Right atrium auricular region (tissue), 2 donors: ENCODE results near the gene SLC17A5. TPM values are rescaled to one million over a fixed set of nuclear protein-coding genes. Genes with fewer than 3 reads are reported as not detected.

Experiments used
- DNase-seq: peaks from one replicate; pipeline ENCODE4 v3.0.0-alpha.2; 2019; ENCODE audit warnings: low spot score
- H3K27ac ChIP-seq, 2 donors: fragments of 200-600 bp; sonication (generic); 1 replicate in 1 of 2; 2 replicates in 1 of 2; pipeline ENCODE4 v1.5.1; 2016 to 2019
- H3K27me3 ChIP-seq, 2 donors: fragments of 200-600 bp; sonication (generic); one replicate each; pipeline versions ENCODE4 v1.5.1 to v1.6.0; 2017 to 2019
- H3K36me3 ChIP-seq: fragments of 200-600 bp; sonication (generic); one replicate; pipeline ENCODE4 v1.5.1; 2016
- H3K4me1 ChIP-seq, 2 donors: fragments of 200-600 bp; sonication (generic); one replicate each; pipeline versions ENCODE4 v1.5.1 to v1.6.0; 2017 to 2019
- H3K4me3 ChIP-seq, 2 donors: fragments of 200-600 bp; sonication (generic); 1 replicate in 1 of 2; 2 replicates in 1 of 2; pipeline ENCODE4 v1.5.1; 2017 to 2019; ENCODE audit warnings: mild to moderate bottlenecking in 1 of 2, moderate library complexity in 1 of 2
- H3K9me3 ChIP-seq, 2 donors: fragments of 200-600 bp; sonication (generic); one replicate each; pipeline ENCODE4 v1.5.1; 2019
- total RNA-seq, 2 donors: library from RNA; depleted of rRNA; stranded (reverse); fragments of >200 nt; gene quantifications; one replicate each; pipeline ENCODE4 v1.1.0, GENCODE V29; 2016
- TF ChIP-seq, protein P1 (sequence below), 2 donors: fragments of 200-600 bp; sonication (generic); IDR thresholded peaks; one replicate each; pipeline ENCODE4 v1.5.1; 2019; ENCODE audit warnings: antibody characterized with exemption in 2 of 2

The SLC17A5 gene, protein sequence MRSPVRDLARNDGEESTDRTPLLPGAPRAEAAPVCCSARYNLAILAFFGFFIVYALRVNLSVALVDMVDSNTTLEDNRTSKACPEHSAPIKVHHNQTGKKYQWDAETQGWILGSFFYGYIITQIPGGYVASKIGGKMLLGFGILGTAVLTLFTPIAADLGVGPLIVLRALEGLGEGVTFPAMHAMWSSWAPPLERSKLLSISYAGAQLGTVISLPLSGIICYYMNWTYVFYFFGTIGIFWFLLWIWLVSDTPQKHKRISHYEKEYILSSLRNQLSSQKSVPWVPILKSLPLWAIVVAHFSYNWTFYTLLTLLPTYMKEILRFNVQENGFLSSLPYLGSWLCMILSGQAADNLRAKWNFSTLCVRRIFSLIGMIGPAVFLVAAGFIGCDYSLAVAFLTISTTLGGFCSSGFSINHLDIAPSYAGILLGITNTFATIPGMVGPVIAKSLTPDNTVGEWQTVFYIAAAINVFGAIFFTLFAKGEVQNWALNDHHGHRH
- 10 to 100 TPM; 10.2 to 11.8 TPM for total RNA-seq

DNA sequence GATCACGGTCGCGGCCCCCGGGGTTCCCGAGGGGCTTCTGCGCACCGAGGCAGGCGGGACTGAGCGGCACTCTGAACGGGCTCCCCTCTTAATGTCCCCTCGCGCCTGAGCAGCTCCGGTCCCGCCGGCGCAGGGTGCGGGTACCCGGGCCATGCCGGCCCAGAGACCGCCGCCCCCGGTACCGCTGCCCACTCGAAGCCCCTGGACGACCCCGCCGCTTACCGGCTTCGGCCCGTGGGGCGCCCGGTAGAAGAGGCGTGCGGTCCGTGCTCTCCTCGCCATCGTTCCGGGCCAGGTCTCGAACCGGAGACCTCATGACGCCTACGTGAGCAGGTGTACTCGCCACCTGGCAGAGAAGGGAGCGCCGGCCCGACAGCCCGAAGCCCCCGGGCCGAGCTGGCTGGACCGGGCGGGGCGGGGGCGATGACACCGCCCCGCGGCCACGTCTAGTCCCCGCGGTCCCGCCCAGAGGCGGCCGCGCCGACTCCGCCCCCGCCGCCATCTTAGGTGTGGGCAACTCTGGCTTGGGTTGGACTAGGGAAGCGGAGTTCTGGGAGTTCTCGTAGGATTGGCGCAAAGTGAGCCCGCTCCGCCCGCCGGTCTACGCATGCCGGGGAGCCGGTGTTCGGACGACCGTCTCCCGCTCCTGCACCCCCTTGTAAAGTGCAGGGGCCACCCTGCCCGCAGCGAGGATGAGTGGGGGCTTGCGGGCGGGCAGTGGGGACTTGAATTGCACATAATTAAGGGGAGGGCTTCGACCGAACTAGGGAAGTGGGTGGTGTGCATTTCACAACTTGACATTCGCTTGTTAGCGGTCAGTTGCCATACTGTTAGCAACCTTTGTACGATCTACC lies at the start of gene SLC17A5:
Gene SLC17A5, minus strand, starts transcription at position 422 of the 854 bp plus-strand sequence. Its CDS starts 106 bp downstream, at position 316.
- TF ChIP-seq, protein P1, sequence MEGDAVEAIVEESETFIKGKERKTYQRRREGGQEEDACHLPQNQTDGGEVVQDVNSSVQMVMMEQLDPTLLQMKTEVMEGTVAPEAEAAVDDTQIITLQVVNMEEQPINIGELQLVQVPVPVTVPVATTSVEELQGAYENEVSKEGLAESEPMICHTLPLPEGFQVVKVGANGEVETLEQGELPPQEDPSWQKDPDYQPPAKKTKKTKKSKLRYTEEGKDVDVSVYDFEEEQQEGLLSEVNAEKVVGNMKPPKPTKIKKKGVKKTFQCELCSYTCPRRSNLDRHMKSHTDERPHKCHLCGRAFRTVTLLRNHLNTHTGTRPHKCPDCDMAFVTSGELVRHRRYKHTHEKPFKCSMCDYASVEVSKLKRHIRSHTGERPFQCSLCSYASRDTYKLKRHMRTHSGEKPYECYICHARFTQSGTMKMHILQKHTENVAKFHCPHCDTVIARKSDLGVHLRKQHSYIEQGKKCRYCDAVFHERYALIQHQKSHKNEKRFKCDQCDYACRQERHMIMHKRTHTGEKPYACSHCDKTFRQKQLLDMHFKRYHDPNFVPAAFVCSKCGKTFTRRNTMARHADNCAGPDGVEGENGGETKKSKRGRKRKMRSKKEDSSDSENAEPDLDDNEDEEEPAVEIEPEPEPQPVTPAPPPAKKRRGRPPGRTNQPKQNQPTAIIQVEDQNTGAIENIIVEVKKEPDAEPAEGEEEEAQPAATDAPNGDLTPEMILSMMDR (IDR thresholded peaks at IDR 0.05) = no peak
- Histone ChIP-seq H3K36me3 (peaks cover 5% of the 10 kb centered on the region), H3K4me1 (peaks cover 0 to 22% of the 10 kb centered on the region in 2 donors), H3K4me3 (peak within 1 kb of the TSS; percentile 92 to 100), H3K27me3 (no peaks in the 10 kb centered on the region), H3K27ac (peak within 1 kb of the TSS; percentile 97 to 100), H3K9me3 (no peaks in the 10 kb centered on the region)
- DNase-seq = peak; percentile 94

DNA sequence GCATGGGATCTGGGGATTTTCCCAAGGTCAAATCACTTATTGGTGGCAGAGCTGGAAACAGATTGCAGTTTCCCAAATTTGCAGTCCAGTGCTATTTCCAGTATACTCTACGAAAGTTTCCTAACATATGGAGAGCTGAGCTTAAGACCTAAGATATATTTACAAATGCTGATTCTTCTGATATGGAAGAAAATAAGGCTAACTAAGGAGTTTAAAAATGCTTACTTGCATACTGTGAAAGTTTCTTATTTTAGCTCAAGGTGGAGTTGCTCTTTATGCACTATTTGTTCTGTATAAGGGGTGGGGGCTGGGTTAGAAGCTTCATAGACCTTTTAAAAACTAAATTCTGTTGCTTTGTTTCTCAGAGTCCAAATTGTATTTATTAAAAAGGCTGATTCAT lies 49.7 kb upstream of the SLC17A5 start:
- peaks cover 0 to 19% of the 10 kb centered on the region in 2 donors for H3K4me1 ChIP-seq
- no peak overlapping the region for H3K4me3 ChIP-seq
- no peaks in the 10 kb centered on the region for H3K27me3 ChIP-seq
- TF ChIP-seq, protein P1 (IDR thresholded peaks at IDR 0.05) = no peak
- no peaks in the 10 kb centered on the region for H3K9me3 ChIP-seq
- no peak for DNase-seq
- no peak overlapping the region for H3K27ac ChIP-seq
- H3K36me3 ChIP-seq = no peaks in the 10 kb centered on the region

DNA sequence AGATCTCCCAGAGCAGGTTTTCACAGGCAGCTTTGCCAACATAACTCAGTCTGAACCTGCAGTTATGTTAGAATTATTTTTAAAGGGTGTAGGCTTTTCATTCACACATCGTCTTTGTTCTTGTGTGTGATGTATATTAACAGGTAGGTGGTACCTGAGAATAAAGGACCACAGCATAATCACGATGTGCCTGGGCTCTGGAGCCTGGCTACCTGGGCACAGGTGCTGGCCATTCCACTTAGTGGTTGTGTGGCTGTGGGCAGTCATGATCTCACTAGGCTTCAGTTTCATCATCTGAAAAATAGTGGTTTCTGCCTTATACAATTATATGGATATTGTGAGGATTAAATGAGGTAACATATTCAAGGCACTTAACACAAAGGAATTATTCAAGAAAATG lies 48.7 kb upstream of the SLC17A5 start:
- Histone ChIP-seq H3K36me3 (no peaks in the 10 kb centered on the region), H3K9me3 (no peaks in the 10 kb centered on the region), H3K27ac (no peak overlapping the region), H3K27me3 (no peaks in the 10 kb centered on the region), H3K4me3 (no peak overlapping the region), H3K4me1 (peaks cover 0 to 23% of the 10 kb centered on the region in 2 donors)
- TF ChIP-seq, protein P1 (IDR thresholded peaks at IDR 0.05) = no peak
- DNase-seq = no peak

DNA sequence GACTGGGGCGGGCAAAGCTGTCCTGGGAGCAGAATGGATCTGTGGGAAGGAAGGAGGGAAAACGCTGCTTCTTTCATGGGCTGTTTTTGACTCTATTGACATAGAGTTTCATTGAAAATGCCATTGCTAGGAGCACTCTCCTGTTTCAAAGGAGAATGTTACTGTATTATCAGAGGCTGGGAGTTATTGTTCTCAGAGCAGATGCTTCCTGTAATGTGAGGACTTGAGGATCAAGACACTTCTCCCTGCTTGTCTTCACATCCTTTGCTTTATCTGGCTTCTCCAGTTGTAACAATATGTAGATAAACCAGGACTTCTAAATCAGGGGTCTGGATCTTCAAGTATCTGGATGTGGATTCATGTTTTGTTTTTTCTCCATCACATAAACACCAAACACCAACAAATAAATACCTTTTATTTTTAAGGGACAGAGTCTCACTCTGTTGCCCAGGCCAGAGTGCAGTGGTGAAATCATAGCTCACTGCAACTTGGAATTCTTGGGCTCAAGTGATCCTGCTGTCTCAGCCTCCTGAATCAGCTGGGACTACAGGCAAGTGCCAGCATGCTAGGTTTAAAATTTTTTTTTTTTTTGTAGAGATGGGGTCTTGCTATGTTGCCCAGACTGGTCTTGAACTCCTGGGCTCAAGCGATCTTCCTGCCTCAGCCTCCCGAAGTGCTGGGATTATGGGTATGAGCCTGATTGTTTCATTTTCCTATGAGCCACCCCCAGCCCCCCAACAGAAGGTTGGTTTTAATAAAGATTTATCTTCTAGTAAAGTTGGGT lies 46.1 kb upstream of the SLC17A5 start:
- DNase-seq = no peak
- Histone ChIP-seq H3K9me3 (no peaks in the 10 kb centered on the region), H3K36me3 (no peaks in the 10 kb centered on the region), H3K4me3 (no peak overlapping the region), H3K27ac (no peak overlapping the region), H3K4me1 (peaks cover 0 to 39% of the 10 kb centered on the region in 2 donors), H3K27me3 (no peaks in the 10 kb centered on the region)
- TF ChIP-seq, protein P1 (IDR thresholded peaks at IDR 0.05) = no peak

DNA sequence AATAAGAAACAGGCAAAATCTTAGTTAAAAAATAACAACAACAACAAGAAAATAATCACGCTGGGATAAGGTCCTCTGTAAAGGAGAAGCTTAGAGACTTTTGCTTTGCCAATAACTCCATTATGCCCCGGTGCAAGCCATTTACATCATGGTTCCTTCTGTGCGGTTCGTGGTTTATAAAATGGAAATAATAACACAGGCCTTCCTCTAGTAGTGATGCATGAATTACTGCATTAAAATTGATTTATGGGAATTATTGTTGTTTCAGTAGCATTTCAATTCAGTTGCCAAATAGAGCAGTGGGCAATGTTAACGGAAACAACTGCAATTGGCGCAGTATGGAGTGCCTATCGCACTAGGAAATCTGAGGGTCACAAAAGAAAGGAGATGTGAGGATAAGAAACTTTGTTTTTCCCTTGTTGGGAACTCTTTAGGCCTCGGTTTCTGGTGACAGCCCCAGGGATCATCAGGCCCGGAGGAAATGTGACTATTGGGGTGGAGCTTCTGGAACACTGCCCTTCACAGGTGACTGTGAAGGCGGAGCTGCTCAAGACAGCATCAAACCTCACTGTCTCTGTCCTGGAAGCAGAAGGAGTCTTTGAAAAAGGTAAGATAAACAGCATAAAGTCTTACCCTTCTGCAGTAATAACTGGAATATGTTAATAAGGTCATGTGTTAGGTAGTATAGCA lies 43.3 kb upstream of the SLC17A5 start:
- H3K4me1 ChIP-seq = peaks cover 0 to 24% of the 10 kb centered on the region in 2 donors
- H3K4me3 ChIP-seq = peak overlapping the region; percentile 8 to 61
- TF ChIP-seq, protein P1 (IDR thresholded peaks at IDR 0.05) = no peak
- no peaks in the 10 kb centered on the region for H3K27me3 ChIP-seq
- H3K36me3 ChIP-seq = no peaks in the 10 kb centered on the region
- no peaks in the 10 kb centered on the region for H3K9me3 ChIP-seq
- no peak for DNase-seq
- H3K27ac ChIP-seq = peak overlapping the region; percentile 83 to 86
